G401 (cell line): ENCODE results near the gene GSX2. TPM values are rescaled to one million over a fixed set of nuclear protein-coding genes. Genes with fewer than 3 reads are reported as not detected.
"Not testable (repeated sequence)": the region's sequence is repeated elsewhere in the genome, so short reads cannot be mapped to it uniquely, and the experiment has no call there.

Experiments used
- DNase-seq: peaks from one replicate; pipeline ENCODE4 v3.0.0-alpha.2; 2015; ENCODE audit warnings: low spot score
- in situ Hi-C: cut with HindIII; loops from 2 replicates; pipeline ENCODE4 v1.10.0; 2016; ENCODE audit warnings: low sequenced_read_pairs, mixed read lengths
- total RNA-seq: library from RNA; depleted of rRNA; stranded (reverse); fragments of >200 nt; shearing (Covaris generic); gene quantifications from 2 replicates; pipeline ENCODE4 v1.2.3, GENCODE V29; 2014; rRNA removed

Gene GSX2
- total RNA-seq = 6.8 and 12.8 TPM in 2 replicates

GRCh38 chr4:54099748-54100574, at the start of gene GSX2:
GSX2 (plus strand) TSS chr4:54100163; CDS start chr4:54100345, 182 bp downstream.
- in situ Hi-C loops = no loop called here
- peak; percentile 13 for DNase-seq

DNA sequence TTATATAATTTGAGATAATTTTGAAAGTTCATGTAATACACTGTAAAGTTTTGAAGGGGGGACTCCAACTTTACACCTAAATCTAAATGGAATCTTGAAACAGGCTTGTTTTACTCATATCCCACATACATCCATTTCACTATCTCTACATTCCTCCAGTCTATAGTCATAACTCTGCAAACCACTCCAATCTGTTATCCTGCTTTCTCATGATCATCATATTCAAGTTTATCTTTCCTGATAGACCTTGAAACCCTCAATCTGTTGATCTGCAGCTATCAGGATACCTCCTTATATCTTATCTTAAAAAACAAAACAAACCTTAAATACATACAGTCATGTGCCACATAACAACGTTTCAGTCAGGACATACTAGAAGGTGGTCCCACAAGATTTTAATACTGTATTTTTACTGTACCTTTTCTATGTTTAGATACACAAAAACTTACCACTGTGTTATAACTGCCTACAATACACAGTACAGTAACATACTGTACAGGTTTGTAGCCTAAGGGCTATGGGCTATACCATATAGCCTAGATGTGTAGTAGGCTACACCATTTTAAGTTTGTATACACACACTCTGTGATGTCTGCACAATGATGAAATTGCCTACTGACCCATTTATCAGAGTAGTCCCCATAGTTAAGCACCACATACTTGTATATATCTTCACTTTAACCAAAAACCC, 49.6 kb upstream of the GSX2 start:
- in situ Hi-C loops = no loop called here
- no peak for DNase-seq

GRCh38 chr4:54053322-54053721, 46.6 kb upstream of the GSX2 start:
- in situ Hi-C loops = not testable (repeated sequence)

DNA sequence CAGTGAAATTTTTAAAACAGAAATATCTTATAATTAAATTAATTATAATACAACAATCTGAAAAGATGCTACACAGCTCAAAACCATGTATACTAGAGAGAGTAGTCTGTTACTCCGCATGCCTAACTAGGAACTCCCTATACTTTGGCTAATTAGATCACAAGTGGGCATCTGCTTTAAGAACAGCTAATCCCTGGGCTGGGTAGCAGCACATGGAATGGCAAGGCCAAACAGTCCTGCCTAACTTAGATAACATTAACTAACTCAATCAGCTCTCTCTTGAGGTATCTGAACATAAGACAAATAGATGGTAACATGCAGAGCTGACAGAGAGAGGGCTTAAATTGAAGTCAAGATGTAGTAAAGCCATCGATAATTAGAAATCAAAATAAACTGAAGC, 45.5 kb upstream of the GSX2 start:
- DNase-seq = no peak
- in situ Hi-C loops = no loop called here

More at GRCh38 chr4:54053322-54053721, 46.6 kb upstream of the GSX2 start:
- DNase-seq = not testable (repeated sequence)

DNA sequence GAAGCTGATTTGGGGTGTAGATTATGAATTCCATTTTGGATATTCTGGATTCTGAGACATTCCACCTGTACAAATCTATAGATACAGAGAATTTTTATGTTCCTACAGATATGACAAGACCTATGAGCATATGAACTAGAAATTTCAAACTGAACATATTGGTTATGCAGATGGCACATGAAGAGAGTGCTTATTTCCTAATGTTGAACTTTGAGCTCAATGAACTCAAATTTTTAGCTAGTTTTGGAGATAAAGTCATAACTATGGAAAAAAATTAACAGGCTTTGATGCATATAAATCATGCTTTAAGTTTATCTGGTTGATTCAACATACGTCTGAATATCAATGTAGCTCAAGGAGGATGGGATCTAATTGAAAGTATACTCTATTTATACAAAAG, 44.5 kb upstream of the GSX2 start:
- DNase-seq = no peak
- in situ Hi-C loops = no loop called here

DNA sequence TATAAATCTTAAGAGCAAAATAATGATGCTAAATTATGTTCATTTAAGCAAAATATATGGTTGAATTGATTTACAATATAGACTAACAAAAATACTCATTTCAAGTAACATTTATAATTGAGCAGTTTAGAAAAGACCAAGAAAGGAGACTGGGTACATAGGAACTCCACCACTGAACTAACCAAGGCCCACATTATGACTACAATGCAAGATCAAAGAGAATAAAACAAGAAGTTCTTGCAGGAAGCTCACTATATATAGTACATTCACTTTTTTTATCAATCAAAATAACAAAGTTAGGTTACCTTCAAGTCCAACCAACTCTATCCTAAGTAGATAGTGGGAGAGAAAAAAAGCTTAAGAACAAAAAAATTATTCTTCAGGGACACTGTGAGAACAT, 43.6 kb upstream of the GSX2 start:
- DNase-seq = no peak
- in situ Hi-C loops = no loop called here

DNA sequence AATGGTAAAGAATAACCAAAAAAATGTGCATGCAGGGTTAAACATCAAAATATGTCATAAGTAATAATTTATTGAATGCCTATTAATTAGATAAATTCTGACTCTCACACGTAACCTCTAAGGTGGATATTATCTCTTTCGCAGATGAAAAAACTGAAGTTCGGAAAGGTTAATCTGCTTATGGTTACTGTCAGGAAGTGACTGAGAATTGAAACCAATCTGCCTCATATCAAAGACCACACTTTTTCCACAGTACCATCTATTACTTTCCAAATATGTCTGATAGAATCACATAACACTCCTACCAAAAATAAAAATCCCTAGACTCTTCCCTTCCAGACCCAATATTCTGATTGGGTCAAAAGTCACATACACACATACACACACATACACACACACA, 41.8 kb upstream of the GSX2 start:
- in situ Hi-C loops = no loop called here

GRCh38 chr4:54060116-54060515, 39.8 kb upstream of the GSX2 start:
- in situ Hi-C loops = no loop called here

More for the DNA sequence above, 41.8 kb upstream of the GSX2 start:
- no peak for DNase-seq

DNA sequence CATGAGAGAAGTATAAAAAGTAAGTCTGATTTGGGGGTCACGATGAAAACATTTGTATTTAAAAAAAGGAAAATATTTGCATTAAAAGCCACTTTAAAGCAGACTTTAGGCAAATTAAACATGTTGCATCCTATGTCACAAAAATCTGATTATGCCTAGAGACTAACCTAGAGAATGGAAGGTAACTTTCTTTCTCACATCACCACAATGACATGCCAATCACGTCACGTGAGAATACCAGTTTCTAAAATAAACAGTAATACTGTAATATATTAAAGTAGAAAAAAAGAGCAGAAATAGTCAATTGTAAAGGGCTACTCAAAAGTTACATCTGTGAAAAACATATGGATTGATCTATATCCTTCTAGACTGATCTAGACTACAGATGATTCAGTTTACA, 38.9 kb upstream of the GSX2 start:
- DNase-seq = no peak
- in situ Hi-C loops = no loop called here

More at GRCh38 chr4:54060116-54060515, 39.8 kb upstream of the GSX2 start:
- DNase-seq = no peak

GRCh38 chr4:54061873-54062272, 38.1 kb upstream of the GSX2 start:
- DNase-seq = no peak
- in situ Hi-C loops = no loop called here

DNA sequence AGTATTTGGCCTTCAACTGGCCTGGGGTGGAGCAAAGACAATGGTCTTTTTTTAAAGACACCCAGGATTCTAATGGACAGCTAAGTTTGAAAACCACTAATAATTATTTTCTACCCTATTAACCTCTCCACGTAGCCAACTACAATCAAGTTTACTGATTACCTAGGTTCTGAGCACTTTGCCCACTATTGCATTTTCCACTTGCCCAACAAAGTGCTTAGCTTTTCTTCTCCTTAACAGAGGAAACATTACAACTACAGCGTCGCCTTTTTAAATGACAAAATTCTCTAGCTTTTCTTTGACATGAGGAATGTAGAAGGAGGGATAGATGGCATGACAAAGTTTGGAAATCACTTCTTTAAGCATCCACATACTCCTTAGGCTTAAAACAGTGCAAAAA, 37.6 kb upstream of the GSX2 start:
- in situ Hi-C loops = no loop called here

DNA sequence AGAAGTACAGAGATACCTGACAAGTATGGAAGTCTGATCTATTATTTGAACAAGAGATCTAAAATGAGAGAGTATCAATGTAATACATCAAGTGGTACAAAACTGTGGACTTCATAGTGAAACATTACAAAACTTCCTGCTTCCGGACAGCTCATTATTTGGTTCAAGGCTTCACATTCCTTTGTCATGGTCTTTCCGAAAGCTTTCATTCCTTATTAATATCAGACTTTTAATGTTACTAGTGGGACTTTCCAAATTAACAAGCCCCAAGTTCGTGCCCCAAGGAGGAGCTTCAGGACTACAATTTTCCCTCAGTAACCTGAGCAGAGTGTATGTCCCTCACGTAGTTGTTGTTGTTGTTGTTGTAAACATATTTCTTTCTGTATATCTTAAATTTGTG, 36.7 kb upstream of the GSX2 start:
- in situ Hi-C loops = no loop called here
- peak; percentile 16 for DNase-seq

More for the DNA sequence above, 37.6 kb upstream of the GSX2 start:
- DNase-seq = no peak

GRCh38 chr4:54063737-54064316, 36.1 kb upstream of the GSX2 start:
- DNase-seq = peak; percentile 23
- in situ Hi-C loops = no loop called here

GRCh38 chr4:54064317-54065111, 35.4 kb upstream of the GSX2 start, which contains the start of gene CHIC2:
CHIC2 (minus strand) TSS chr4:54064605; CDS start chr4:54064300, 305 bp downstream.
- in situ Hi-C loops = no loop called here
- DNase-seq = peak; percentile 89

DNA sequence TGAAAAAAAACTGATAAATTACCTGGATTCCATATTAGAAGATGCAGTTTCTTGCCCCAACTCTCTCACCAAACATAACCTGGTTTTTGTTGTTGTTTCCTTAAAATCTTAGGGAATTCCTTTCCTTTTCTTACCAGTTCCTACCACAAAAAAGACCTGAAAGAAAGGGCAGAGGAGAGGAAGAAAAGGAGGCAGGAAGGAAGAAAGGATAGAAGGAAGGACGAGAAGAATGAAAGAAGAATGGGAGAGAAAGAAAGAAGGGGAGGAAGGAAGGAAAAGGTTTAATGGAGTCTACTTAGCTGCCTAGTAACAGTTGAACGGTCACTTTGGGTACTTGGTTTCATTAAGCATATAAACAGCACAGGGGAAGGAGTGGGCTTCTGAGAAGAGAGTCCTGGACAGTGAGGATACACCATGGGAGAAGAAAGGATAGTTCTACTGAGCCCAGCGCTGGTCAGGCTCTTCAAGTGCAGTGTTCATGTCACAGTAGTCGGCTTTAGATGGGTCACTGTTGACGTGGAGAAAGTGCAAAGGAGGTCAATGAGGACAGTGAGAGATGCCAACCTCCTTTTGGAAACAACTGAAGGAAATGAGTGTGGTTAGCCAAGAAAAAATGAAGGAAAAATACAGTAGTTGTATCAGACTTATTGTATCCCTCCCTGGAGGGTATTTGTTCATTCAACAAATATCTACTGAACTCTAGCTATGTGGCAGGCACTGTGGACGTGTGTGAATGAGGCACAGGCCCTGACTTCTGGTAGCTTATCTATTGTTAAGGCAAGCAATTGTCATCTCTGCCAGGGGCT, 34.5 kb upstream of the GSX2 start:
- peak; percentile 27 for DNase-seq
- in situ Hi-C loops = no loop called here

- in situ Hi-C loops = no loop called here
These were observed 33.9 kb upstream of the GSX2 start for GRCh38 chr4:54066088-54066415.

DNA sequence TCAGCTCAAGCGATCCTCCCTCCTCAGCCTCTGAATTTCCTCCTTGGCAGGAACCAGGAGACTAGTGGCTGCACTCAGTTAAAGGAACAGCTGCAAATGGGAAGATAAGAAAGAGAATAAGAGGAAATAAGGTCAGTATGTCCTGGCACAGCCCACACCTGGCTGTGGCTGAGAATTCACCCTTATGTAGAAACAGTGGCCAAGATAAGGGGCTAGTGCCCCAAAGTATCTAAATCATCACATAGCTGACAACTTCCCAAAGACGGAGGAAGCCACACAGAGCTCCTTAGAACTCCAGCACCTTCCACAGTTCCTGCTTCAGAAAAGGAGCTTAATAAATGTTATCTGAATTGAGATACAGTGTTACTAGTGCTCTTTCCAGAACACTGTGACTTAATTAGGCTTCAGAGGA, 33.2 kb upstream of the GSX2 start:
- DNase-seq = no peak
- in situ Hi-C loops = no loop called here

More at GRCh38 chr4:54066088-54066415, 33.9 kb upstream of the GSX2 start:
- DNase-seq = no peak

- no peak for DNase-seq
These were observed 32.8 kb upstream of the GSX2 start for GRCh38 chr4:54067166-54067565.

More at GRCh38 chr4:54067166-54067565, 32.8 kb upstream of the GSX2 start:
- in situ Hi-C loops = no loop called here
